ENCODE measurements around the gene GAB4.
"Not testable (repeated sequence)": the region's sequence is repeated elsewhere in the genome, so short reads cannot be mapped to it uniquely, and the experiment has no call there.

GAB4 gene

GRCh38 chr22:17007852-17008731 lies at the start of gene GAB4:
Gene GAB4 (minus strand): TSS chr22:17008222. CDS start chr22:17008114, 108 bp downstream.
- no peak for FAIRE-seq

GRCh38 chr22:17056807-17057206 lies 48.8 kb upstream of the GAB4 start:
- FAIRE-seq, result no peak

GRCh38 chr22:17056058-17056457 lies 48.0 kb upstream of the GAB4 start:
- FAIRE-seq, result no peak

- FAIRE-seq, result no peak
These were observed 39.6 kb upstream of the GAB4 start for GRCh38 chr22:17047656-17048055.

- FAIRE-seq, result no peak
These were observed 38.7 kb upstream of the GAB4 start for GRCh38 chr22:17046566-17047348.

GRCh38 chr22:17043521-17043920 lies 35.5 kb upstream of the GAB4 start:
- FAIRE-seq, result no peak

- FAIRE-seq, result not testable (repeated sequence)
These were observed 29.1 kb upstream of the GAB4 start for GRCh38 chr22:17036842-17037711.

GRCh38 chr22:17035976-17036841 lies 28.2 kb upstream of the GAB4 start:
- FAIRE-seq, result not testable (repeated sequence)

- no peak for FAIRE-seq
These were observed 27.2 kb upstream of the GAB4 start for GRCh38 chr22:17035246-17035645.

- FAIRE-seq, result not testable (repeated sequence)
These were observed 26.5 kb upstream of the GAB4 start for GRCh38 chr22:17034532-17034931.

GRCh38 chr22:17032277-17032676 lies 24.3 kb upstream of the GAB4 start:
- not testable (repeated sequence) for FAIRE-seq

GRCh38 chr22:17024380-17024779 lies 16.4 kb upstream of the GAB4 start:
- FAIRE-seq, result not testable (repeated sequence)

- not testable (repeated sequence) for FAIRE-seq
These were observed 7.5 kb upstream of the GAB4 start for GRCh38 chr22:17015552-17015951.

GRCh38 chr22:17014101-17014440 lies 6.0 kb upstream of the GAB4 start:
- not testable (repeated sequence) for FAIRE-seq

GRCh38 chr22:17013396-17014100 lies 5.5 kb upstream of the GAB4 start:
- no peak for FAIRE-seq

GRCh38 chr22:17012267-17012666 lies 4.2 kb upstream of the GAB4 start:
- no peak for FAIRE-seq

GRCh38 chr22:17009640-17010291 lies 1.7 kb upstream of the GAB4 start:
- FAIRE-seq, result no peak

- no peak for FAIRE-seq
These were observed 765 bp downstream of the GAB4 start for GRCh38 chr22:17007257-17007656.

- no peak for FAIRE-seq
These were observed 18.1 kb downstream of the GAB4 start for GRCh38 chr22:16989915-16990314.

- FAIRE-seq, result no peak
These were observed 19.8 kb downstream of the GAB4 start for GRCh38 chr22:16988257-16988656.

GRCh38 chr22:16987822-16988221 lies 20.2 kb downstream of the GAB4 start:
- no peak for FAIRE-seq

All from A204.1 (cell line).